HepG2 (cell line): ENCODE data around the gene HEXD. TPM values are rescaled to one million over a fixed set of nuclear protein-coding genes. Genes with fewer than 3 reads are reported as not detected.

Source experiments
- CHD2 ChIP-seq: IDR thresholded peaks from 2 replicates; pipeline ENCODE4 v1.6.1; 2011; ENCODE audit warnings: low read depth, low read length, improper control_type of control experiment
- EP300 ChIP-seq, 3 experiments: sonication (generic) in 1 of 3; formaldehyde crosslinking in 1 of 3; IDR thresholded peaks; 2 replicates each; pipeline versions ENCODE4 v1.5.1 to v1.6.1; 2011 to 2020; ENCODE audit warnings: low read depth in 2 of 3, low read length in 2 of 3, borderline replicate concordance in 1 of 3, improper control_type of control experiment in 1 of 3, mild to moderate bottlenecking in 1 of 3, missing genetic modification reagents in 1 of 3, moderate library complexity in 1 of 3
- IRX3 ChIP-seq: sonication (generic); formaldehyde crosslinking; IDR thresholded peaks from 2 replicates; pipeline ENCODE4 v1.8.1; 2023; ENCODE audit warnings: mild to moderate bottlenecking, low read depth, missing genetic modification reagents, borderline replicate concordance
- KLF15 ChIP-seq: sonication (generic); formaldehyde crosslinking; IDR thresholded peaks from 2 replicates; pipeline ENCODE4 v1.8.1; 2023; ENCODE audit warnings: borderline replicate concordance, mild to moderate bottlenecking, inconsistent platforms, missing genetic modification reagents, mixed read lengths
- MAFG ChIP-seq: sonication (generic); formaldehyde crosslinking; IDR thresholded peaks from 2 replicates; pipeline ENCODE4 v1.5.1; 2020; ENCODE audit warnings: mild to moderate bottlenecking, missing genetic modification reagents
- MYNN ChIP-seq: sonication (generic); formaldehyde crosslinking; IDR thresholded peaks from 2 replicates; pipeline ENCODE4 v1.4.0; 2020; ENCODE audit warnings: mild to moderate bottlenecking, low read depth, missing genetic modification reagents
- PCBP1 ChIP-seq: fragments of 200-400 bp; formaldehyde crosslinking; IDR thresholded peaks from 2 replicates; pipeline ENCODE4 v1.6.1; 2017; ENCODE audit warnings: mild to moderate bottlenecking, low read depth, low read length, borderline replicate concordance
- SMAD3 ChIP-seq: sonication (generic); formaldehyde crosslinking; IDR thresholded peaks from 2 replicates; pipeline ENCODE4 v1.4.0; 2020; ENCODE audit warnings: missing genetic modification reagents
- TOE1 ChIP-seq: sonication (generic); formaldehyde crosslinking; IDR thresholded peaks from 2 replicates; pipeline ENCODE4 v1.4.0; 2020; ENCODE audit warnings: mild to moderate bottlenecking, missing genetic modification reagents
- ZFP1 ChIP-seq: IDR thresholded peaks from 2 replicates; pipeline ENCODE4 v1.6.1; 2016
- ZFP37 ChIP-seq: sonication (generic); formaldehyde crosslinking; IDR thresholded peaks from 2 replicates; pipeline ENCODE4 v1.4.0; 2020; ENCODE audit warnings: missing genetic modification reagents, borderline replicate concordance
- ZNF138 ChIP-seq: sonication (generic); formaldehyde crosslinking; IDR thresholded peaks from 2 replicates; pipeline ENCODE4 v1.5.0; 2020; ENCODE audit warnings: mild to moderate bottlenecking, low read depth, missing genetic modification reagents
- ZNF253 ChIP-seq: sonication (generic); formaldehyde crosslinking; IDR thresholded peaks from 2 replicates; pipeline ENCODE4 v1.8.0; 2022; ENCODE audit warnings: mild to moderate bottlenecking, missing genetic modification reagents, borderline replicate concordance
- ZNF263 ChIP-seq: sonication (generic); formaldehyde crosslinking; IDR thresholded peaks from 2 replicates; pipeline ENCODE4 v1.4.0; 2020; ENCODE audit warnings: missing genetic modification reagents
- ZNF34 ChIP-seq: sonication (generic); formaldehyde crosslinking; IDR thresholded peaks from 2 replicates; pipeline ENCODE4 v1.4.0; 2020; ENCODE audit warnings: mild to moderate bottlenecking, missing genetic modification reagents, borderline replicate concordance
- ZNF629 ChIP-seq: sonication (generic); formaldehyde crosslinking; conservative IDR thresholded peaks from 2 replicates; pipeline ENCODE4 v1.5.0; 2020; ENCODE audit warnings: missing genetic modification reagents
- polyA plus RNA-seq, 8 experiments: library from polyadenylated mRNA; depleted of rRNA in 3 of 8; stranded (reverse) in 7 of 8; unstranded in 1 of 8; fragments of >200 nt; fragmentation: Illumina TruSeq in 4 of 8; extraction: Trizol in 4 of 8; gene quantifications; 2 replicates each; pipeline versions ENCODE4 v1.2.1 to v1.2.3, GENCODE V29; 2011 to 2016; ENCODE audit warnings: low read depth in 4 of 8, missing spikeins in 1 of 8, mixed read lengths in 1 of 8; ENCODE audit not compliant: insufficient read depth in 1 of 8
- total RNA-seq, 5 experiments: library from RNA; depleted of rRNA; stranded (reverse); fragments of >200 nt; fragmentation: Illumina TruSeq; extraction: Trizol; gene quantifications; 2 replicates each; pipeline ENCODE4 v1.2.3, GENCODE V29; 2016; ENCODE audit warnings: low read depth in 1 of 5
- TF ChIP-seq, protein P1 (sequence below): sonication (generic); formaldehyde crosslinking; IDR thresholded peaks from 2 replicates; pipeline ENCODE4 v1.4.0; 2020; ENCODE audit warnings: mild to moderate bottlenecking, missing genetic modification reagents
- TF ChIP-seq, protein P2 (sequence below): sonication (generic); formaldehyde crosslinking; IDR thresholded peaks from 2 replicates; pipeline ENCODE4 v1.5.1; 2020; ENCODE audit warnings: mild to moderate bottlenecking, missing genetic modification reagents, moderate library complexity
- TF ChIP-seq, protein P3 (sequence below): sonication (generic); formaldehyde crosslinking; IDR thresholded peaks from 2 replicates; pipeline ENCODE4 v1.9.0; 2021; ENCODE audit warnings: missing genetic modification reagents, borderline replicate concordance
- TF ChIP-seq, protein P4 (sequence below): IDR thresholded peaks from 2 replicates; pipeline ENCODE4 v1.6.1; 2016; ENCODE audit warnings: low read depth
- TF ChIP-seq, protein P5 (sequence below): sonication (generic); formaldehyde crosslinking; IDR thresholded peaks from 2 replicates; pipeline ENCODE4 v1.4.0; 2020; ENCODE audit warnings: missing genetic modification reagents

Gene HEXD
- total and polyA plus RNA-seq, 2 of the 13 experiments (the other 11 are each of a cell fraction or from before 2014, with no cell fraction given), result 22.3 to 41.8 TPM

DNA sequence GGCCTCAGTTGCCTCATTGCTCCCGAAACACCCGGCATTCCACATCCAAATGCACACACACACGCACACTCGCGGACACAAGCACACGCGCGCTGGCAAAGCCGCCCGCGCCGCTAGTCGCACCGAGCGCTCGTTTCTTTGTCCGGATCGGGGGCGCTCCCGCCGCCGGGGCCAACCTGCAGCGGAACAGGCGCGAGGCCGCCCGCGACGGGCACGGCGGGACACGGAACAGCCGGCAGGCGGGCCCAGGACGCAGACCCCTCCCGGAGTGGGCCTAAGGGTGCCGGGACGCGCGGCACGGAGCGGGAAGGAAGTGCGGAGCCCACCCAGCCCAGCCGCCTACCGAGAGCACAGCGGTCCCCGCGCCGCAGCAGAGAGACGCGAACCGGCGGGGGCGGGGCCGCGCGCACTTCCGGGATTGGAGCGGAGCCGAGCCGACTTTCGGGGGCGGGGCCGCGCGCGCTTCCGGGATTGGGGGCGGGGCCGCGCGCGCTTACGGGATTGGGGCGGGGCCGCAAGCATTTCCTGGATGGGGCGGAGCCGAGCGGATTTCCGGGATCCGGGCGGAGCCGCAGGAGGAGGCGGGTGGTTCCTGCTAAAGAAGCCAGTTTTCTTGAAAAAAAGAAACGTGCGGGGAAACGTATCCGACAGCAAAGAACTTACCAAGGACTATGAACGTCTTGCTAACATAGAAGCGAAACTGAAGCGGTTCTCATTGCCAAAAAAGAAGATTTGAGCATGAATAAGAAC, 32.4 kb downstream of the HEXD start, which contains the start of gene CYBC1 (continued):
- TF ChIP-seq ZNF138, result peak; percentile 80; the same call in 1 of the 2 replicates
- no peak for TF ChIP-seq TOE1 (CRISPR knock-in tag)
- TF ChIP-seq EP300 (IDR thresholded peaks at IDR 0.05; ENCODE audit: low read depth in 2 of 2, low read length in 2 of 2), result no peak
- TF ChIP-seq EP300 (CRISPR knock-in tag; IDR thresholded peaks at IDR 0.05; ENCODE audit: borderline replicate concordance), result no peak; the same call in 1 of the 2 replicates
- peak; percentile 50; the same call in 1 of the 2 replicates for TF ChIP-seq ZNF263
- peak; percentile 88; the same call in 1 of the 2 replicates for TF ChIP-seq IRX3 (CRISPR knock-in tag)
- peak; percentile 60; the same call in 1 of the 2 replicates for TF ChIP-seq ZNF253 (CRISPR knock-in tag)
- no peak for TF ChIP-seq ZNF34 (CRISPR knock-in tag)
- TF ChIP-seq, protein P1, sequence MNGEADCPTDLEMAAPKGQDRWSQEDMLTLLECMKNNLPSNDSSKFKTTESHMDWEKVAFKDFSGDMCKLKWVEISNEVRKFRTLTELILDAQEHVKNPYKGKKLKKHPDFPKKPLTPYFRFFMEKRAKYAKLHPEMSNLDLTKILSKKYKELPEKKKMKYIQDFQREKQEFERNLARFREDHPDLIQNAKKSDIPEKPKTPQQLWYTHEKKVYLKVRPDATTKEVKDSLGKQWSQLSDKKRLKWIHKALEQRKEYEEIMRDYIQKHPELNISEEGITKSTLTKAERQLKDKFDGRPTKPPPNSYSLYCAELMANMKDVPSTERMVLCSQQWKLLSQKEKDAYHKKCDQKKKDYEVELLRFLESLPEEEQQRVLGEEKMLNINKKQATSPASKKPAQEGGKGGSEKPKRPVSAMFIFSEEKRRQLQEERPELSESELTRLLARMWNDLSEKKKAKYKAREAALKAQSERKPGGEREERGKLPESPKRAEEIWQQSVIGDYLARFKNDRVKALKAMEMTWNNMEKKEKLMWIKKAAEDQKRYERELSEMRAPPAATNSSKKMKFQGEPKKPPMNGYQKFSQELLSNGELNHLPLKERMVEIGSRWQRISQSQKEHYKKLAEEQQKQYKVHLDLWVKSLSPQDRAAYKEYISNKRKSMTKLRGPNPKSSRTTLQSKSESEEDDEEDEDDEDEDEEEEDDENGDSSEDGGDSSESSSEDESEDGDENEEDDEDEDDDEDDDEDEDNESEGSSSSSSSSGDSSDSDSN (CRISPR knock-in tag), result peak; percentile 83; the same call in 1 of the 2 replicates
- TF ChIP-seq ZFP37 (CRISPR knock-in tag), result no peak
- TF ChIP-seq, protein P2, sequence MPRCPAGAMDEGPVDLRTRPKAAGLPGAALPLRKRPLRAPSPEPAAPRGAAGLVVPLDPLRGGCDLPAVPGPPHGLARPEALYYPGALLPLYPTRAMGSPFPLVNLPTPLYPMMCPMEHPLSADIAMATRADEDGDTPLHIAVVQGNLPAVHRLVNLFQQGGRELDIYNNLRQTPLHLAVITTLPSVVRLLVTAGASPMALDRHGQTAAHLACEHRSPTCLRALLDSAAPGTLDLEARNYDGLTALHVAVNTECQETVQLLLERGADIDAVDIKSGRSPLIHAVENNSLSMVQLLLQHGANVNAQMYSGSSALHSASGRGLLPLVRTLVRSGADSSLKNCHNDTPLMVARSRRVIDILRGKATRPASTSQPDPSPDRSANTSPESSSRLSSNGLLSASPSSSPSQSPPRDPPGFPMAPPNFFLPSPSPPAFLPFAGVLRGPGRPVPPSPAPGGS (CRISPR knock-in tag), result peak; percentile 92; the same call in 1 of the 2 replicates
- no peak for TF ChIP-seq CHD2
- TF ChIP-seq, protein P3, sequence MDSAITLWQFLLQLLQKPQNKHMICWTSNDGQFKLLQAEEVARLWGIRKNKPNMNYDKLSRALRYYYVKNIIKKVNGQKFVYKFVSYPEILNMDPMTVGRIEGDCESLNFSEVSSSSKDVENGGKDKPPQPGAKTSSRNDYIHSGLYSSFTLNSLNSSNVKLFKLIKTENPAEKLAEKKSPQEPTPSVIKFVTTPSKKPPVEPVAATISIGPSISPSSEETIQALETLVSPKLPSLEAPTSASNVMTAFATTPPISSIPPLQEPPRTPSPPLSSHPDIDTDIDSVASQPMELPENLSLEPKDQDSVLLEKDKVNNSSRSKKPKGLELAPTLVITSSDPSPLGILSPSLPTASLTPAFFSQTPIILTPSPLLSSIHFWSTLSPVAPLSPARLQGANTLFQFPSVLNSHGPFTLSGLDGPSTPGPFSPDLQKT (CRISPR knock-in tag), result peak; percentile 86; the same call in 1 of the 2 replicates
- 0 out of 2 replicates have a peak, but pooled peaks have one; percentile 15 for TF ChIP-seq ZNF629 (CRISPR knock-in tag)
- TF ChIP-seq, protein P4, sequence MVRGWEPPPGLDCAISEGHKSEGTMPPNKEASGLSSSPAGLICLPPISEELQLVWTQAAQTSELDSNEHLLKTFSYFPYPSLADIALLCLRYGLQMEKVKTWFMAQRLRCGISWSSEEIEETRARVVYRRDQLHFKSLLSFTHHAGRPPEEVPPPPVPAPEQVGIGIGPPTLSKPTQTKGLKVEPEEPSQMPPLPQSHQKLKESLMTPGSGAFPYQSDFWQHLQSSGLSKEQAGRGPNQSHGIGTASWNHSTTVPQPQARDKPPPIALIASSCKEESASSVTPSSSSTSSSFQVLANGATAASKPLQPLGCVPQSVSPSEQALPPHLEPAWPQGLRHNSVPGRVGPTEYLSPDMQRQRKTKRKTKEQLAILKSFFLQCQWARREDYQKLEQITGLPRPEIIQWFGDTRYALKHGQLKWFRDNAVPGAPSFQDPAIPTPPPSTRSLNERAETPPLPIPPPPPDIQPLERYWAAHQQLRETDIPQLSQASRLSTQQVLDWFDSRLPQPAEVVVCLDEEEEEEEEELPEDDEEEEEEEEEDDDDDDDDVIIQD (CRISPR knock-in tag), result no peak
- TF ChIP-seq SMAD3 (CRISPR knock-in tag), result no peak
- no peak for TF ChIP-seq MAFG (CRISPR knock-in tag)
- 0 out of 2 replicates have a peak, but pooled peaks have one; percentile 59 for TF ChIP-seq ZFP1 (CRISPR knock-in tag)
- no peak for TF ChIP-seq PCBP1
- TF ChIP-seq, protein P5, sequence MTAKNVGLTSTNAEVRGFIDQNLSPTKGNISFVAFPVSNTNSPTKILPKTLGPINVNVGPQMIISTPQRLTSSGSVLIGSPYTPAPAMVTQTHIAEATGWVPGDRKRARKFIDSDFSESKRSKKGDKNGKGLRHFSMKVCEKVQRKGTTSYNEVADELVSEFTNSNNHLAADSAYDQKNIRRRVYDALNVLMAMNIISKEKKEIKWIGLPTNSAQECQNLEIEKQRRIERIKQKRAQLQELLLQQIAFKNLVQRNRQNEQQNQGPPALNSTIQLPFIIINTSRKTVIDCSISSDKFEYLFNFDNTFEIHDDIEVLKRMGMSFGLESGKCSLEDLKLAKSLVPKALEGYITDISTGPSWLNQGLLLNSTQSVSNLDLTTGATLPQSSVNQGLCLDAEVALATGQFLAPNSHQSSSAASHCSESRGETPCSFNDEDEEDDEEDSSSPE (CRISPR knock-in tag), result peak; percentile 72
- TF ChIP-seq KLF15 (CRISPR knock-in tag), result peak; percentile 37; the same call in 1 of the 2 replicates
- TF ChIP-seq MYNN (CRISPR knock-in tag), result no peak
